Astrocyte of the cerebellum (primary cell): Measurements from ENCODE around the gene PKD2.

ENCODE experiments used
- DNase-seq: peaks from one replicate; pipeline ENCODE4 v3.0.0-alpha.2; 2011; ENCODE audit warnings: low read depth
- H3K4me3 ChIP-seq: 2 replicates; pipeline ENCODE4 v1.5.1; 2011; ENCODE audit warnings: mild to moderate bottlenecking, low read depth, low read length, moderate library complexity
- CTCF ChIP-seq: IDR thresholded peaks from 2 replicates; pipeline ENCODE4 v1.5.1; 2012; ENCODE audit warnings: low read length, low read depth, moderate library complexity, mild to moderate bottlenecking; ENCODE audit errors: missing control alignments
- in situ Hi-C: cut with HindIII; loops from 2 replicates; pipeline ENCODE4 v1.10.0; 2017; ENCODE audit warnings: low sequenced_read_pairs

Gene PKD2

DNA sequence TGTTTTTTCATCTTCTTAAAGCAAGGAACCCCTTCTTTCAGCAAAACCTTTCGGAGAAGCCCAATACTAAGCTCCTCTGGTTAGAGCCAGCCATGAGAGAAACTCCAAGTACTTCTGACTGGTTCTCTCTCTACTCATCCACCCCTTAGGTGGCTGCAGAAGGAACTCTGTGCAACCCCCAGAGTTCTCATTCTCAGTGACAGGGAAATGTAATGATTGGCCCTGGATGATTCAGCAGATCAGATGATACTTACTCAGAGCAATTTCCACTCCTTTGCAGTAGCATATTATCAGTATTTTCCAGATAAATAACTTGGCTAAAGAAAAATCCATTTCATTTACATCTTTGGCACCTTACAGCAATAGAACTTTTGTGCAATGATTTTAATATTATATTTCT lies 28.8 kb upstream of the PKD2 start:
- H3K4me3 ChIP-seq = no peak overlapping the region
- TF ChIP-seq CTCF = no peak
- in situ Hi-C loops = no loop called here
- DNase-seq = no peak

DNA sequence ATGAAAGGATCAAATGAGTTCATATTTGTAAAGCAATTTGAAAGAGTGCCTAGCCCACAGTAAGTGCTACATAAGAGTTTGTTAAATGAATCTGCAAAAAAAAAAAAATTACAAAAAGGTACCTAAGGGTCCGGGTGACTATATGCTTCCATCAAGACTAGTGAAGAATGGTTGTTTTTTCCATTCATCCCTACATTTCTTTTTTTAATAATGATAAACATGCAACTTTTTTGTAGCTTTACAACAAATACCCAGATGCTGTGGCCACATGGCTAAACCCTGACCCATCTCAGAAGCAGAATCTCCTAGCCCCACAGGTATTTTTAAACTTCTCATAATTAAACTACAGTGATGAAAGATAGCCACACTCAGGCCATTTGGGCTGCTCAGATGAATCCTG lies 27.6 kb upstream of the PKD2 start:
- DNase-seq = no peak
- in situ Hi-C loops = no loop called here
- H3K4me3 ChIP-seq = no peak overlapping the region
- TF ChIP-seq CTCF = no peak

DNA sequence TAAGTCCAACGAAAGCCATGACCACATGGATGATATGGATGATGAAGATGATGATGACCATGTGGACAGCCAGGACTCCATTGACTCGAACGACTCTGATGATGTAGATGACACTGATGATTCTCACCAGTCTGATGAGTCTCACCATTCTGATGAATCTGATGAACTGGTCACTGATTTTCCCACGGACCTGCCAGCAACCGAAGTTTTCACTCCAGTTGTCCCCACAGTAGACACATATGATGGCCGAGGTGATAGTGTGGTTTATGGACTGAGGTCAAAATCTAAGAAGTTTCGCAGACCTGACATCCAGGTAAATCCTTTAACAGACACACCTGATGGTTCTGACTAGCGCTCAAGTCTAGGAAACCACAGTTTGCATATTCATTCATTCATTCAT lies 25.9 kb upstream of the PKD2 start:
- no peak for DNase-seq
- TF ChIP-seq CTCF = no peak
- no peak overlapping the region for H3K4me3 ChIP-seq
- in situ Hi-C loops = no loop called here

DNA sequence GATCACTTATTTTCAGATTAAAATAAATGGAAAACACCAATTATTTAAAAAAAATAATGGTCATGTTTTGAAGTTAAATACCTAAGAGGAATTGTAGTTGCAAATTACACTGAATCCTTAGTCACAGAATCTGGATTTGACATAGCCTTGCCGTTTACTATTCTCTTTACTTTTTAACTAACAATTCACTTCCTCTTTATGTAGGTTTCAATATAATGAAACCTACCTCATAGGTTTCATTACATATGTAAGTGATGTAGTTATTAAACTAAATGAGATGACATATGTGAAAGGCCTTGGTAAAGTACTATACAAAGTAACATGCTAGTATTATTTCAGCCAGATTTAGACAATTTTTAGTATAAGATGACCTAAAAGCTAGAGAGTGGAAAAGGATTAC lies 25.4 kb upstream of the PKD2 start:
- no peak overlapping the region for H3K4me3 ChIP-seq
- no peak for TF ChIP-seq CTCF
- in situ Hi-C loops = no loop called here
- DNase-seq = no peak

DNA sequence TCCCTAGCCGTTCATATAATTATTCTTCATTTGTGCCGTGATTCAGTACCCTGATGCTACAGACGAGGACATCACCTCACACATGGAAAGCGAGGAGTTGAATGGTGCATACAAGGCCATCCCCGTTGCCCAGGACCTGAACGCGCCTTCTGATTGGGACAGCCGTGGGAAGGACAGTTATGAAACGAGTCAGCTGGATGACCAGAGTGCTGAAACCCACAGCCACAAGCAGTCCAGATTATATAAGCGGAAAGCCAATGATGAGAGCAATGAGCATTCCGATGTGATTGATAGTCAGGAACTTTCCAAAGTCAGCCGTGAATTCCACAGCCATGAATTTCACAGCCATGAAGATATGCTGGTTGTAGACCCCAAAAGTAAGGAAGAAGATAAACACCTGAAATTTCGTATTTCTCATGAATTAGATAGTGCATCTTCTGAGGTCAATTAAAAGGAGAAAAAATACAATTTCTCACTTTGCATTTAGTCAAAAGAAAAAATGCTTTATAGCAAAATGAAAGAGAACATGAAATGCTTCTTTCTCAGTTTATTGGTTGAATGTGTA lies 24.9 kb upstream of the PKD2 start:
- H3K4me3 ChIP-seq = no peak overlapping the region
- in situ Hi-C loops = no loop called here
- DNase-seq = no peak
- TF ChIP-seq CTCF = no peak

GRCh38 chr4:87983996-87984395 lies 23.4 kb upstream of the PKD2 start:
- in situ Hi-C loops = no loop called here
- H3K4me3 ChIP-seq = no peak overlapping the region
- no peak for DNase-seq
- TF ChIP-seq CTCF = no peak

DNA sequence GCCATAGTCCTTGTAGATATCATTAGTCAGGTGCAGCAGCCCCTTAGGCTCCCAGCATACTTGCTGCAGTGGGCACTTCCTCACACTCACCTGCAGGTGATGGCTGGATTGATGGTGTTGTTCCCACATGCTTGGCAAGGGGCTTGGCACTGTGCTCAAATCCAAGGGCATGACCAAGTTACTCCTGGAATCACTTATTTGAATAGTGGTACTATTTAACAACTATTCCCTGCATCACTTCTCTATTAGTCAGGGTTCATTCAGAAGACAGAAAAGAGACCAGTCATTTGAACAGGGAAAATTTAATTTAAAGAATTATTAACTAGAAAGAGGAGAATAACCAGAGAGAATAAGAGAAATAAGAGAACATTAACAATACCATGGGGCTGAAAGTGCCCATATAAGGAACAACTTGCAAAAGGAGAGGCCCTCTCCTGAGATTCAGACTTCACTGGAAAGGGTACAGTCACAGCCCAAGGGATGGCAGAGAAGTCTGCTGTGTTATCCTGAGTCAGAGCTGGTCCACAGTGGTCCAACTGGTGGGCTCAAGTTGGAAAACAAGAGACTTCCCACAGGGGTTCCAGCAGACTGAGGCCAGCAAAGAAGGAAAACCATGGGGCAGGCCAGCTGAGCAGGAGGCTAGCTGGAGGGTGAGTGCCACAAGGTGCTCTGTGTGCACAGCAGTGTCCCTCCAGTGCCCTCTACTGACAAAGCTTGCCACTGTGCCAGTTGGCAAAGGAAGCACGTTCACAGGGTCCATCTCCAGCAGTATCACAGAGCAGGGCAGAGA lies 22.1 kb upstream of the PKD2 start:
- H3K4me3 ChIP-seq = no peak overlapping the region
- peak; percentile 53 for TF ChIP-seq CTCF
- no peak for DNase-seq
- in situ Hi-C loops = no loop called here
